ENCODE measurements around the gene POLR3G.
A peak's percentile ranks its signal among the peaks of the same experiment; 100 is the strongest.

Gene POLR3G

DNA sequence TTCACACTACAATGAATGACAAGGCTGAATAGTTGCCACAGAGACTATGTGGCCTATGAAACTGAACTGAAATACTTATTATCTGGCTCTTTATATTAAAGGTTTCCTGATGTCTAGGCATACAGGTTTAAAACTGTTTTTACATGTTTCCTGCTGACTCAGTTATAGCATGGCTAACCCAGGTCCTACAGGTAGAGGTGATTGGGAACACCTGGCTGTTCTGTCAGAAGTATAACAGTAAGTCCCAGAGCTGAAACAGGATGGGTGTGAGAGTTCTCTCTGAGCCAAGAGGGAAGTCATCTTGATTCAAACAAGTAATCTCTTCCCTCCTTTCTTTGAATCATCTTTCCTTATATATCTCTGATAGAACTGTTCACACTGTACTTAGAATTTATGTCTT, 79.0 kb downstream of the POLR3G start:
- DNase-seq: no peak

DNA sequence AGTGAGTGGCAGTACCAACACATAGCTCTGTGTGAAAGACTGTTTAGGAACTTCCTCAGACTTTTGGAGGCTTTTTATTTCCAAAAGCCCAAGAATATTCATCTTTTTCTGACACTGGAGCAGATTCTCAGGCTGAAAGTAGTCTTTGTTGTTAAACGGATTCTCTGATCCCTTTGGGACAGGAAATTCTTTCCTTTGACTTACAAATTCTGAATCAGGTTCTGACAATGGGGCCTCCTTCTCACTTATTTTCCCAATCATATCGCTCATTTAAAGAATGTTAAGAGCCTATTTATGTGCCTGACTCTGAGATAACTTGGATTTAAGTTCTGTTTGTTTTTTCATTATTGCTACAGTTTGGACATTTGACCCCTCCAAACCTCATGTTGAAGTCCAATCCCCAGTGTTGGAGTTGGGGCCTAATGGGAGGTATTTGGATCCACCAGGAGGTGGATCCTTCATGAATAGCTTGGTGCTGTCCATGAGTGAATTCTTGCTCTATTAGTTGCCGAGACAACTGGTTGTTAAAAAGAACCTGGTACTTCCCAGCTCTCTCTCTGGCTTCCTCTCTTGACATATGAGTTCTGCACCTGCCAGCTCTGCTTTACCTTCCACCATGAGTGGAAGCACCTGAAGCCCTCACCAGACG, 79.8 kb downstream of the POLR3G start:
- DNase-seq: no peak

DNA sequence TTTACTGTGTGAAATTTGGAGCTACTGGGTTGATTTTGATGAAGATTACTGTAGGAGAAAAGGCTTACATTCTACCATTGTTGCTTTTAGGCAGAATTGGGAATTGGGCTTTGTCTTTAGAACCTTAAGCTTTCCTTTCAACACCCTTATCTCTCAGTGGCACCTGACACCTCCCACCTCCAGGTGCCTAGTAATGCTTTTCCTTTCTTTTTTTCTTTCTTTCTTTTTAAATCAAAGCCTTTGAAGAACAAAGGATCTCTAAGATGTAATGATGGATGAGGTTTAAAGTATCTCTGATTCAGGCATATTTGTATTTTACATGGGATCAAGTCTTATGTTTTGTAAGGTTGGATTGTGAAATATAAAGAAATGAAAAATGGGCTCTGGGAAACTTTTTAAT, 81.0 kb downstream of the POLR3G start:
- DNase-seq: no peak

DNA sequence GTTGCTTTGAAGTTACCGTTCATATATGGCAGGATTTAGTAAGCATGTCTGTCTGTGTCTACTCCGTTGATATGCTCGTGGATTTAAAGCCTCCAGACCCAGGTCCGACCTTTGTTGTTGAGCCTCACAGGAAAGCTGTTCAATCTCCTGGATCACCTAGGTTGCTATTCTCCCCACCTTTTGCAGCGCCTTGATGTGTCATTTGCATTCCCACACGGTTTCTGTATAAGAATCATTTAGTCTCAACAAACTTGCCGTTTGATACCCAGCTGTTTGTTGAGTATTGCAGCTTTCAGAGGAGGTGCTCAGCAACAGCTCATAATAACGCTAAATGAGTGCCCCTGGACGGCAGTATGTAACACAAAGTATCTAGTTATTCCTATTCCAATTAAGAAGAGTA, 82.7 kb downstream of the POLR3G start:
- no peak for DNase-seq

DNA sequence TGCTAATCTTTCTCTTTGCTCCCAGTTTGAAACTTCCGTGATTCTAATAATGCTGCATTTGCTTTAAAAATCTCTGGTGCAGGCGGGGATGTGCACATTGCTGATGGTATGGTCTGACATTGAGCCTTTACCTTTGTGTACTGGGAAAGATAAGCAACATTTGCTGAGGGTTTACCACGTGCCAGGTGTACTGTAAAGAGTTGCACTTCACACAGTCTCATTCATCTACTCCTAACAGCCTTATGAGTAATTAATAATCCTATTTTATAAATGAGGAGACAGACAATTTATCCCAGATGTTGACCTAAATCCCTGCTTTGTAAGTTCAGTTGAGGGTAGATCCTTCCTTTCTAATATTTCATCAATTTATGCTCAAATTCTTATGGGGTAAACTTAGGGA, 83.2 kb downstream of the POLR3G start:
- DNase-seq: no peak

DNA sequence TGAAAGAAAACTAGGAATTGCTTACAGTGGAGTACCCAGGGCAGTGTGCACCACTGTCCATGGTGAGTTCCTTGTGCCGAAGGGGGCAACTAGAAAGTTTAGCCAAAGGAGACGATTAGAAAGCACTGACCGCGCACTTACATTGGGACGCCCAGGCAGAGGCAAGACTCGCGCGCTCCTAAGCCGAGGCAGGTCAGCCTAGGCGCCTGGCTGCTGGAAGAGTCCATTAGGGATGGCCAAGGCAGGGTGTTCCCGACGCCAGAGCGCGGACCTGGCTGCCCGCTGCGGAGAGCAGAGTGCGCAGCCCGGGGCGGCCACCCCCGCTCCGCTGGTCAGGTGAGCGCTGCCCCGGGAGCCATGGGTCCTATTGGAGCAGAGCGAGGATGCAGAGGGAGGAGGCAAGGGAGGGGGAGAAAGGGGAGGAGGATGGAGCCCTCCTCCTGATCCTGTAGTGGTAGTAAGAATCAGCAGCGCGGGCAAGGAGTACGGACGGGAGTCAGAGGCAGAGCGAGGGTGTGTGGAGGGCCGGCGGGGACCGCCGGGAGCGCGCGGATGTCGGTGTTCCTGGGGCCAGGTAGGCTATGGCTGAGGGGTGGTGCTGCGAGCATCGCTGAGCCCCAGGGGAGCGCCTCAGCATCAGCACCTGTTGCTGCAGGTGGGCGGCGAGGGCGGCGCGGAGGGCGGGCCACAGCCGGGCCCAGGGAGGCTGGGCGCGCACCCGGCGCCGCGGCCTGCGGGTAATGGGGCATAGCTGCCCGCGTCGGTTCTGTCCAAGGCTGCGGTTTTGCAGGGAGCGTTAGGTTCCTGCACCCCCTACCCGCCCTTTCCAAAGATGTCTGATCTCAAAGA, 83.9 kb downstream of the POLR3G start, which contains the start of gene ADGRV1:
Gene ADGRV1 (plus strand): TSS at position 454 of the 849 bp plus-strand sequence. CDS start 99 bp downstream, at position 553.
- peak; percentile 71 for DNase-seq

DNA sequence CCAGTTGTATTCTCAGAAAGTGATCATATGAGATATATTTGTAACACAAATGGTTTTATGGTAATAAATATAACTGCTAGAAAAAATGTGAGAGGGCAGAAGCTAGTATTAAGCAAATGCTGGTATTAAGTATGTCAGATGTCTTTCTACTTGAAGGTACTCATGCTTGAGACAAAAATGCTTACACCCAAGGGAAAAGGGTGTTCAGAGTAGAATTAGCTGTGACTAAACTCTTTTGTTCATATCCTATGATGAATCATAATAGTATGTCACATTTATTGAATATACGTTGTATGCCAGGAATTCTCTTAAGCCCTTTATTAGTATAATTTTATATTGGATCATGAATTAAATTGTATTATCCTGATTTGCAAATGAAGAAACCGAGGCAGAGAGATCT, 86.1 kb downstream of the POLR3G start:
- no peak for DNase-seq

DNA sequence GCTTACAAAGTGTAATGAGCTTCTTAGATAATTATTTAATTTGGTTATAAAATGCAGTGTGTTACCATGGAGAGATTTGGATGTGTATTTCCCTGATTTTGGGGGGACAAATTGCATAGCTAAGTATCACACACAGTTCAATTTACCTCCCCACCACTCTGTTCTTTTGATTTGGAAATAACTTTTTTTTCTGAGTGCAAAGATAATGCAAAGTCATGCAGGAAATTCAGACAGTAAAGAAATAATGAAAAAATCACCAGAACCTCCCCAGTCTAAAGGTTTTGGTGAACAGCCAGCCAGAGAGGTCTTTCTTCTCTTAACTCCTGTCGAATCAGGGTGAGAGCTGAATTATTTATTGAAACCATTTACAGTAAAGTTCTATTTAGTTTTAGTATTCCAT, 87.1 kb downstream of the POLR3G start:
- no peak for DNase-seq

DNA sequence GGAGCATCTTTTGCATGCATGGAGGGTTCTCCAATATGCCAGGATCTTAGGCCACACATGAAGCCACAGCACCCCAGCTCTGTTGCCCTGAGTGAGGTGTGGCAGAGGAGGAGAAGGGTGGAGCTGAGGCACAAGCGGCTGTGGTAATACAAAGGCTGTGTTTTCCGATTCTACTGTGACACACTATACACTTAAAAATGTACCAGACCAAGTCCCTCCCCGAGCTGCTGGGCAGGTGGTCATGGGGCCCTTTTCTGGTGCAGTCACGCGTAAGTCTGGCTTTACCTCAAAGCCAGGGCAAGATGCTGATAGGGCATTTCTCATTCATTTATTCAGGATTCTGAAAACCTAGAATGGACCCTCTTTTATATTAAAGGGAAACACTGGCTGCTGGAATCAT, 87.7 kb downstream of the POLR3G start:
- no peak for DNase-seq

DNA sequence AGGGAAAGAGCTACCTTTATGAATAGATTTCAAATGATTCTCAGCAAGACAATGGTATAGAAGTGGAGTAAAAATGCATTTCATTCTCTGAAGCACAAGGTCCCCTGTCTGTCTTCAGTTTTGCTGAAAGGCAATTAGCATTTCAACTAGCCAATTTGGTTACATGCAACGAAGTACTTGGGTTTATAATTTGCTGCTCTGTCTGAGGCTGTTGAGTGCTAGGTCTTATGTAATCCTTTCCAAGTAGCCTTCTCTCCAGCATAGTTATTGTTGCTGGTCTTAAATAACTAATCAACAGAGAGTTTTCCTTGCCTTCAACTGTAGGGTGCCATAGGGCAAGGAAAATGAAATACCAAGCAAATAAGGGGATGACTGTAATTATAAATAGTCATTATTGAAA, 88.4 kb downstream of the POLR3G start:
- DNase-seq: no peak
